Measurements from ENCODE around the gene BBS10. TPM values are rescaled to one million over a fixed set of nuclear protein-coding genes. Genes with fewer than 3 reads are reported as not detected.
"Not testable (repeated sequence)": the region's sequence is repeated elsewhere in the genome, so short reads cannot be mapped to it uniquely, and the experiment has no call there.

The BBS10 gene
- total RNA-seq, 4 donors from 2014 or later, result 6.9 to 34.2 (median 15.1) TPM

GRCh38 chr12:76366163-76366562 is 17.9 kb upstream of the BBS10 start:
- no peak overlapping the region for H3K4me3 ChIP-seq
- intact Hi-C loops (cut with DNase I; ENCODE audit: low total_unique reads), result no loop called here
- no peak overlapping the region for H3K27ac ChIP-seq
- H3K4me1 ChIP-seq, result no peaks in the 10 kb centered on the region
- H3K36me3 ChIP-seq, result no peaks in the 10 kb centered on the region
- DNase-seq, result no peak
- H3K27me3 ChIP-seq, result no peaks in the 10 kb centered on the region
- no peak for TF ChIP-seq CTCF (IDR thresholded peaks at IDR 0.05)
- no peak for TF ChIP-seq POLR2A (IDR thresholded peaks at IDR 0.05)
- H3K9me3 ChIP-seq, result no peaks in the 10 kb centered on the region

- H3K36me3 ChIP-seq; intact Hi-C loops (cut with DNase I; ENCODE audit: low total_unique reads); H3K27ac ChIP-seq; H3K27me3 ChIP-seq; H3K4me3 ChIP-seq; H3K4me1 ChIP-seq; DNase-seq; H3K9me3 ChIP-seq: not testable (repeated sequence)
These were observed 15.9 kb upstream of the BBS10 start for GRCh38 chr12:76364131-76364530.

GRCh38 chr12:76360316-76360715 is 12.1 kb upstream of the BBS10 start:
- Histone ChIP-seq H3K27ac (no peak overlapping the region), H3K36me3 (no peaks in the 10 kb centered on the region), H3K4me3 (no peak overlapping the region), H3K9me3 (no peaks in the 10 kb centered on the region), H3K4me1 (no peaks in the 10 kb centered on the region), H3K27me3 (no peaks in the 10 kb centered on the region)
- no peak for TF ChIP-seq CTCF (IDR thresholded peaks at IDR 0.05)
- TF ChIP-seq POLR2A (IDR thresholded peaks at IDR 0.05), result no peak
- DNase-seq, result no peak
- intact Hi-C loops (cut with DNase I; ENCODE audit: low total_unique reads), result no loop called here

GRCh38 chr12:76356071-76356470 is 7.9 kb upstream of the BBS10 start:
- Histone ChIP-seq H3K9me3 (no peaks in the 10 kb centered on the region), H3K27ac (no peak overlapping the region), H3K4me1 (no peaks in the 10 kb centered on the region), H3K36me3 (no peaks in the 10 kb centered on the region), H3K4me3 (no peak overlapping the region), H3K27me3 (no peaks in the 10 kb centered on the region)
- no peak for DNase-seq
- intact Hi-C loops (cut with DNase I; ENCODE audit: low total_unique reads), result no loop called here
- TF ChIP-seq CTCF (IDR thresholded peaks at IDR 0.05), result no peak
- TF ChIP-seq POLR2A (IDR thresholded peaks at IDR 0.05), result no peak

GRCh38 chr12:76346798-76347420 is 1.3 kb downstream of the BBS10 start:
- no peak for TF ChIP-seq POLR2A (IDR thresholded peaks at IDR 0.05)
- TF ChIP-seq CTCF (IDR thresholded peaks at IDR 0.05), result no peak
- intact Hi-C loops (cut with DNase I; ENCODE audit: low total_unique reads), result no loop called here
- Histone ChIP-seq H3K27me3 (no peaks in the 10 kb centered on the region), H3K4me3 (peak overlapping the region in 1 of 2 donors; percentile 82), H3K9me3 (no peaks in the 10 kb centered on the region), H3K27ac (peak overlapping the region; percentile 86 to 91), H3K36me3 (no peaks in the 10 kb centered on the region), H3K4me1 (no peaks in the 10 kb centered on the region)
- DNase-seq, result no peak

- no peak for DNase-seq
- H3K4me1 ChIP-seq, result no peaks in the 10 kb centered on the region
- intact Hi-C loops (cut with DNase I; ENCODE audit: low total_unique reads), result no loop called here
- H3K36me3 ChIP-seq, result no peaks in the 10 kb centered on the region
- no peak overlapping the region for H3K4me3 ChIP-seq
- no peaks in the 10 kb centered on the region for H3K27me3 ChIP-seq
- no peak for TF ChIP-seq POLR2A (IDR thresholded peaks at IDR 0.05)
- no peak for TF ChIP-seq CTCF (IDR thresholded peaks at IDR 0.05)
- H3K9me3 ChIP-seq, result no peaks in the 10 kb centered on the region
- H3K27ac ChIP-seq, result no peak overlapping the region
These were observed 2.0 kb downstream of the BBS10 start for GRCh38 chr12:76346236-76346635.

Measured in uterus (tissue), 4 donors.